NCI-H2227 (cell line): ENCODE data around the gene MST1.

ENCODE experiments used
- DNase-seq: peaks from one replicate; lab custom pipeline; 2025; ENCODE audit not compliant: unreplicated experiment; lab: John Stamatoyannopoulos, UW

Gene MST1

DNA sequence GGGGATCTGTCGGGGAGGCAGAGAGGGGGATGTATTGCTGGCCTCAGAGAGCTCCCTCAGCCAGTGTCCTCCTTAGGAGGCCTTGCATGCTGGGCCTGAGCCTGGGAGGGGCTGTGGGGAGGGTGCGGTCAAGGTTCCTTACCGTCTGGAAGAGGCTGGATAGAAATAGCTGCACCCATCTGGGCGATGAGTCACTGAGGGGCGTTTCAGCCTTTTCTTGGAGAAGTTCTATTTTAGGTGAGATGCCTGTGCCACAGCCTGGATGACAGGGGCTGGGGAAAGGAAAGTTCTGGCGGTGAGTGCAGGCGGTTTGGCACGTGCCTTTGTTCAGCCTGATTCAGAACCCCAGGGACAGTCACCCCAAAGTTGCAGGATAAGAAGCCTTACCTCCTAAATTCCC is 50.8 kb downstream of the MST1 start:
- no peak for DNase-seq

DNA sequence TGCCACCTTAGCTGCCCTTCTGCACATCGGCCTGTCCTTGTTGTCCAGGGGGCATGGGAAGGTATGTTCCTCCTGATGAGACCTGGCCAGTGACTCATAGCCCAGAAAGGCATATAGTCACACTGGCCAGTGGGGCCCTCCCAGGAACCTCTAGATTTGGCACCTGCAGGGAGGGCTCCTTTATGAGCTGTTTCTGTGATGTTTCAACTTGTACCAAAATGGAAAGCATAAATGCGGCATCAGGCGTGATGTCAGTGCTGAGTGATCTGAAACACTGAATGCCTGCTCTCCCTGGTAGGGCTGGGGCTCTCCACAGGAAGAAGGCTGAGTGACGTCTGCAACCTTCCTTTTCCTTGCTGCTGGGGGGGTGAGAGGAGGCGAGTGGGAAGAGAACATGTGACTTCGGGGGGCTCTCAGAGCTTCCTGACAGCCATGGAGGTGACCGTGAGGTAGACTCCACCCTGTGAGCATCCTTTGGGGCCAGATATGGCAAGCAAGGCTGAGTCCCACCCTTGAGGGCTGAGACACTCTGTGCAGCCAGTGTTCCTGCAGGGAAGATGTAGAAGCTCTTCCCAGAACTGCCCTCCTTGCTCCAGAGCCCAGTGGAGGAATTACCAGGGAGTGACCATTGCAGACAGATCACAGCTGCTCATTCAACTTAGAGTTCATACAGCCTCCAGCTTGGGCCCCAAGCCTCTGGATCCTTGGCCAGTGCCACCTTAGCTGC is 52.2 kb downstream of the MST1 start:
- DNase-seq: no peak

DNA sequence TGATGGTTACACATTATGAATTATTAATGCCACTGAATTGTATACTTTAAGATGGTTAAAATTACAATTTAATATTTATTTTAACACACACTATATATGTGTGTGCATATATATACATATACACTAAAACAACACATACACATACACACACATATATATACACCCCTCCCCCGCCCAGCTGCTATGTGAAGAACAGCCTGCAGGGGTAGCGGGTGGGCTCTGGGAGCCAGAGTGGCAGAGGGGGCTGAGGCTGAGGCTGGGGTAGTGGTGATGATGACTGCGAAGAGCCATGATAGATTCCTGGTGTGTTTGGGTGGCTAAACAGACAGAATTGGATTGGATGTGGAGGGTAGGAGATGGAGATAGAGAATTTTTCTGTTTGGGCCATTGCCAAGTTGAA is 54.5 kb downstream of the MST1 start:
- DNase-seq: no peak
